IPS-NIHi11 (cell line): ENCODE data around the gene CHST11.

Experiments used
- DNase-seq: peaks from one replicate; pipeline ENCODE4 v3.0.0; 2012; ENCODE audit warnings: mixed read lengths, low spot score

Gene CHST11

DNA sequence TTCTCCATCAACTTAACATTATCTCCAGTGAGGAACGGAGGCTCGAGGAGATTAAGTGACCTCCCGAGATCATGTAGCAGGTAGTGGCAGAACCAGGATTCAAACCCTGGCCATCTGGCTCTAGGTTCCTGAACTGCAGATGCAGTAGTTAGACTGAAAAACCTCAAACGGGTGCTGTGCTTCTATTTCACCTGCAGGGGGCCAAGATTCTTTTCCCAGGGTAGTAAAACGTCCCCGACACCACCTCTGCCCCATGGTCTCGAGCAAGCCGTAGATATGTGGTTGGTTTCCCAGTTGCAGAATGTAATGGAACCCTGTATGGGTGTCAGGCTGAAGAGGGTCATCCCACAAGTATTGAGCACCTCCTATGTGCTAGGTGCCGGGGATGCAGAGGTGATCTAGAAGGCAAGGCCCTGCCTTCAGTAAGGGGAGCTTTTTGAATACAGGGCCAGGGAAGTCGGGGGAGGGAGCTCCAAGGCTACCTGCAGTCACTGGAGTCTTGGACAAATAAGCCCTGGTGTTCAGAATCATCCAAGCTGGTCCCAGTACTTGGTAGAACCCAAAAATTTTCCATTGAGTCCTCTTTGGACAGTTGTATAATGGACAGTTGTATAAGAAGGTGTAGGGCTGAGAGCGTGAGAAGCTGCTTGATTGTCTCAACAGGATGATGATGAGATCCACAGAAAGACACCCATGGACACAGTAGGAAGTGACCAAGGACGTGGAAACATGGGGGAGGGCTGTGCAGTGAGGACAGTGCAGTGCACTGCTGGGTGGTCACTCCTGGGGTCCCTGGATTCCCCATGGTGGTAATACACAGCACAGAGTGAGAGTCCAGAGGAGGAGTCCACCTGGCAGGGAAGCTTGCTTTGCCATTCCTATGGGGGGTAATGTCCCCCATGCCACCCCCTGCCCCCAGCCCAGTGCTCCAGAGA is 197.2 kb downstream of the CHST11 start:
- DNase-seq: peak; percentile 50

GRCh38 chr12:104654665-104655609 is 198.2 kb downstream of the CHST11 start:
- DNase-seq: no peak

GRCh38 chr12:104656383-104656782 is 199.6 kb downstream of the CHST11 start:
- DNase-seq: no peak

- no peak for DNase-seq
Observed at GRCh38 chr12:104656921-104657320, 200.2 kb downstream of the CHST11 start.

- no peak for DNase-seq
Observed at GRCh38 chr12:104657726-104658484, 201.2 kb downstream of the CHST11 start.

DNA sequence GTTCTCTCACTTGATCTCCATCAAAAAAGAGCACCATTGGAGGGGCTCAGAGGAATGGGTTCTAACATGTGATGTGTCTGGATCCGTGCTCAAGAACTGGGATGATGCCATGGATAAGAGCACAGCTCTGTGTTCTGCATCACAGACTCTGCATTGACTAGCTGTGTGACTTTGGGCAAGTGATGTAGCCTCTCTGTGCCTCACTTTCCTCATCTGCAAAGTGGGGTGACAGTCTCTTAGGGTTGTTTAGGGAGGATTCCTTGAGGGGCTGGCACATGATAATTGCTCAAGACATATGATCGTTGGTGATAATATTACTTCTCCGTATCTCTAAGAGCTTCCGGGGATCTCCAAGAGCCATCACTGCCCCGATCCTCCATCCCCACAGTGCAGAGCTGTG is 202.3 kb downstream of the CHST11 start:
- DNase-seq: no peak

GRCh38 chr12:104662203-104662602 is 205.5 kb downstream of the CHST11 start:
- no peak for DNase-seq

DNA sequence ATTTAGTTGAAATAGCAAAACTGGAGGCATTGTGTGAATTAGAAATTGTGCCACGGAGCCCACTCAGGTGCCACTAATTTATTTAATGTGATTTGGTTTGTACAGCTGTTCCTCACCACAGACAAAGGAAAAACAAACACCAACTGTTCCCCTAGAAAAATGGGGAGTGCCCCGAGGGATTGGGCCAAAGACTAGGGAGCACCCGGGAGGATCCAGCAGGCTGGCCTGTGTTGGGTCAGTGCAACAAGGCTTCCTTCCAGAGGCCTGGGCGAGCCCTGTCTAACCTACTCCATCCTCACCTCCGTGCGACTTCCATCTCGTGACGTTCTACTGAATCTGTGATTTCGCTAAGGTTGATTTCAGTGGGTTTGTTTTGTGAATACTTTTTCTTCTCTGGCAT is 206.2 kb downstream of the CHST11 start:
- no peak for DNase-seq

DNA sequence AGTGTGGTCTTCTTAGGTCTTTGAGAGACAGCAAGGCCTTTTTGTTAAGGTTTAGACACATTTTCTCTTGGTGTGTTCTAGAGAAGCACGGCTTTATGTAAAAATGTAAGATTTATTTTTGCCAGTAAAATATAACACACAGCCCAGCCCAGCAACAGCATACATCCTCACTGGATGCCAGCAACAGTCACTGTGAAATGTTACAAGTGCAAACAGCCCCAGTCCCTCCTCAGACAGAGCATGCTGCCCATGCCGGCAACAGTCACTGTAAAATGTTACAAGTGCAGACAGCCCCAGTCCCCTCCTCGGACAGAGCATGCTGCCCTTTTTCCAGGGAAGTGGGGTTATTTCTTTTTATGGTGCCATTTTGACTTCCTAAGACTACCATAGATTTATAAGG is 207.6 kb downstream of the CHST11 start:
- no peak for DNase-seq

- DNase-seq: no peak
Observed at GRCh38 chr12:104665296-104665695, 208.5 kb downstream of the CHST11 start.

DNA sequence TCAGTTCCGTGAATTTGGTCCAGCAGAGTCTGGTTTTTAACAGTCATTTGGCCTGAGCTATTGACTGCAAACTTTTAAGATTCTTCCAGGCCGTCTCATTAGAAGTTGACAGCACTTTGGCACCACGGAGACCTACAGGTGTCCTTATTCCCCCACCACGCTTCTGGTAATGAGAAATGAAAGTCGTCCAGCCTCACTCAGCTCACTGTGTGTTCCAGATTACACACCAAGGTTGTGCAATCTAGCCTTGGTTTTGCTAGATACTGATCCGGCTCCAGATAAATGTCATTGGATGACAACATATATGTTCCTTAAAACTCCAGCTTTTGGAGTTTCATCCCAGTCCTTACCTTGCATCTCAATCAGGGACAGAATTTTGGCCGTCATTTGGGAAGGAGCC is 210.4 kb downstream of the CHST11 start:
- DNase-seq: no peak

- DNase-seq: no peak
Observed at GRCh38 chr12:104668274-104668718, 211.5 kb downstream of the CHST11 start.

DNA sequence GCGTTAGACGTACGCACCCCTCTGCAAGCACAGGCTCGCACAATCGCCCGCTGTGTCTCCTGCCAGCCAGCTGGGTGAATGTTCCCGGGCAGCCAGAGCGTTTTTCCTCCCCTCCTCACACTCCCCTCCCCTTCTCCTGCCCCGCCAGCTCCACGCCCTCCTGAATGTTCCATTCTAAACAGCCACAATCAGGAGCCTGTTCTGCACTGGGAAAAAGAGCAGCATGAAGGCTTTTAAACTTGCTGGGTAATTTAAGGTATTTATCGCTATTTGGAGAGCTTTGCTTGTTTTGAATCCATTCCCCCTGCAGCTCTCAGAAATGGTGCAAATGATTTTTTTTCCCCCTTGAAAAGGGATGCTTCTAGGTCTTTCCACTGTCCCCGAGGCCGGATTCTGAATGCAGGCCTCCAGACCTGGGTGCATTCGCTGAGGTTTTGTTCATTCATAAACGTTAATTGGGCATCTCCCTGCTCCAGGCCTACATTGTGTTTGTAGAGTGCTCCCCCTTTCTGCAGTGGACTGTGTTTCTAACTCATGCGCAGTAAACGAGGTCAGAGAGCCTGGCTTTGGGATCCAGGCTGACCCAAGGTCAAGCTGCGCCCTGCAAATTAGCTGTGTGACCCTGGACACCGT is 212.5 kb downstream of the CHST11 start:
- DNase-seq: peak; percentile 46

GRCh38 chr12:104669851-104670337 is 213.1 kb downstream of the CHST11 start:
- DNase-seq: no peak

DNA sequence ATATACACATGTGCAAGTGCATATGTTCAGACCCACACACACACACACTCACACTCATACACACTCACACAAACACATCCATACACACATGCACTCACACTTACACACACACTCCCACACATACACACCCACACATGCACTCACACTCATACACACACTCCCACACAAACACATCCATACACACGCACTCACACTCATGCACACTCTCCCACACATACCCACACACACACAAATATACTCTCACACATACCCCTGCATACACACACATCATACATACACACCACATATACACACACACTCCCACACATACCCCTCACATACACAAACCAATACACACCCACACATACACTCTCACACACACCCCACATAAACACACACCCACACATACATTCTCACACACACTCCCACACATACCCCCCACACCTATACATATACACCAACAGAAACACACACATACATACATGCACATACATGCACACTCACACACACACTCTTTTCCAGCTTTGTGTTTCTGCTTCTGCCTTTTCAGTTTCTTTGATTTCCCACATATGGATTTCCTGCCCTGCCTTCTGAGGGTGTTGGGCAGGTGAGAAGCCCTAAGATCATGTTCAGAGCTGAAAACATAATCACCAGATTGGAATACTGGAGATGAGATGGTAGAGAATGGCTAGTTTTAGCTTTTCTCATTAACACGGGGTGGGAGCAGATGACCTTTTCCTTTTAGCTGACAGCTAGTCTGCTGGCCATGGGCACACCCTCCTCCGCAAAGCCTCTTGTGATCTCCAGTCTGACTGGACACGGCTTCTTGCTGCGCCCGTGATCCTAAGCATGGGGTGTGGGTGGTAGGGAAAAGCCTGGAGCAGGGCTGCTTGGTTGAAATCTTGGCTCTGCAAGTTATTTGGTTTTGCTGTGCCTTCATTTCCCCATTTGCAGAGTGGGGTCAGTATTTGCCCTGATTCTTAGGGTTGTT is 214.0 kb downstream of the CHST11 start:
- no peak for DNase-seq

- DNase-seq: peak; percentile 45
Observed at GRCh38 chr12:104671409-104672095, 214.8 kb downstream of the CHST11 start.

- no peak for DNase-seq
Observed at GRCh38 chr12:104672096-104672445, 215.3 kb downstream of the CHST11 start.

- DNase-seq: no peak
Observed at GRCh38 chr12:104672501-104673265, 215.9 kb downstream of the CHST11 start.

DNA sequence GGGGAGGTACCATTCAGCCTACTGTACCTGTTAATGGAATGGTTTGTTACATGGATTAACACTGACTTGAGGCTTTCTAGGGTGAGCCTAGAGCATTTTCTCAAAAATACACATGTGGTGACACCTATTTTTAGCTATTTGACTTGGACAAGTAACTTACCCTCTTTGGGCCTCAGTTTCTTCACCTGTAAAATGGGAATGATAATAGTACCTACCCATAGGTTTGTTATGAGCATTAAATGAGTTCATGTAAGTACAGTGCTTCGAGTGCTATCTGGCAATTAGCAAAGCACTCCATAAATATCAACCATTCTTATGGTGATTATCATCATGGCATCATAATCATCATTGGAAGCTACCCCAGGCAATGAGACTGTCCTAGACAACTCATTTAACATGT is 216.5 kb downstream of the CHST11 start:
- DNase-seq: no peak
